Chondrocyte (in vitro differentiated cells): ENCODE results near the gene FAM118A. TPM values are rescaled to one million over a fixed set of nuclear protein-coding genes. Genes with fewer than 3 reads are reported as not detected.

Experiments
- DNase-seq: peaks from one replicate; pipeline ENCODE4 v3.0.0; 2021; ENCODE audit warnings: mixed read lengths, low spot score
- H3K27ac Mint-ChIP-seq: one replicate; pipeline ENCODE4 v1.8.0; 2021; ENCODE audit warnings: mild to moderate bottlenecking, moderate library complexity, mixed read lengths; ENCODE audit not compliant: unreplicated experiment
- H3K27me3 Mint-ChIP-seq: 2 replicates; pipeline ENCODE4 v1.8.0; 2021; ENCODE audit warnings: low read depth, mixed read lengths
- H3K36me3 Mint-ChIP-seq: 2 replicates; pipeline ENCODE4 v1.8.0; 2021; ENCODE audit warnings: low read depth, mixed read lengths
- H3K4me1 Mint-ChIP-seq: 2 replicates; pipeline ENCODE4 v1.8.0; 2021; ENCODE audit warnings: low read depth, mild to moderate bottlenecking, mixed read lengths
- H3K4me3 Mint-ChIP-seq: one replicate; pipeline ENCODE4 v1.8.0; 2021; ENCODE audit warnings: mild to moderate bottlenecking, moderate library complexity, mixed read lengths; ENCODE audit not compliant: unreplicated experiment
- H3K9me3 Mint-ChIP-seq: 2 replicates; pipeline ENCODE4 v1.8.0; 2021; ENCODE audit warnings: low read depth, mixed read lengths
- CTCF ChIP-seq: fragments of 200-600 bp; sonication (generic); IDR thresholded peaks from 2 replicates; pipeline ENCODE4 v1.5.0; 2021; ENCODE audit warnings: antibody characterized with exemption, mild to moderate bottlenecking, moderate library complexity
- total RNA-seq: library from RNA; stranded (reverse); gene quantifications from 3 replicates; pipeline ENCODE4 v1.2.1, GENCODE V29; 2021

The FAM118A gene
- total RNA-seq, 1 donor from 2014 or later = 68.7 TPM

- H3K4me3 Mint-ChIP-seq = no peak overlapping the region
- no peaks in the 10 kb centered on the region for H3K27me3 Mint-ChIP-seq
- no peak overlapping the region for H3K27ac Mint-ChIP-seq
Measured at GRCh38 chr22:45314054-45314721, 4.5 kb downstream of the FAM118A start.

GRCh38 chr22:45314786-45315185, 5.1 kb downstream of the FAM118A start:
- H3K4me3 Mint-ChIP-seq = no peak overlapping the region
- H3K36me3 Mint-ChIP-seq = peaks cover 1% of the 10 kb centered on the region
- no peaks in the 10 kb centered on the region for H3K27me3 Mint-ChIP-seq
- TF ChIP-seq CTCF = no peak
- H3K9me3 Mint-ChIP-seq = no peaks in the 10 kb centered on the region
- no peak overlapping the region for H3K27ac Mint-ChIP-seq
- H3K4me1 Mint-ChIP-seq = peaks cover 45% of the 10 kb centered on the region
- DNase-seq = no peak

More at GRCh38 chr22:45314054-45314721, 4.5 kb downstream of the FAM118A start:
- H3K4me1 Mint-ChIP-seq = peaks cover 42% of the 10 kb centered on the region
- H3K36me3 Mint-ChIP-seq = peaks cover 1% of the 10 kb centered on the region
- H3K9me3 Mint-ChIP-seq = no peaks in the 10 kb centered on the region
- no peak for TF ChIP-seq CTCF
- DNase-seq = no peak

- peak overlapping the region; percentile 98 for H3K27ac Mint-ChIP-seq
- H3K9me3 Mint-ChIP-seq = no peaks in the 10 kb centered on the region
- H3K4me1 Mint-ChIP-seq = peaks cover 38% of the 10 kb centered on the region
- no peaks in the 10 kb centered on the region for H3K36me3 Mint-ChIP-seq
- TF ChIP-seq CTCF = no peak
- no peaks in the 10 kb centered on the region for H3K27me3 Mint-ChIP-seq
- no peak for DNase-seq
- no peak overlapping the region for H3K4me3 Mint-ChIP-seq
Measured at GRCh38 chr22:45316796-45317526, 7.2 kb downstream of the FAM118A start.

- H3K4me1 Mint-ChIP-seq = peaks cover 38% of the 10 kb centered on the region
- TF ChIP-seq CTCF = peak; percentile 68
- DNase-seq = no peak
- no peaks in the 10 kb centered on the region for H3K9me3 Mint-ChIP-seq
- no peaks in the 10 kb centered on the region for H3K27me3 Mint-ChIP-seq
- H3K36me3 Mint-ChIP-seq = peaks cover 1% of the 10 kb centered on the region
- peak overlapping the region; percentile 10 for H3K4me3 Mint-ChIP-seq
- peak overlapping the region; percentile 98 for H3K27ac Mint-ChIP-seq
Measured at GRCh38 chr22:45317551-45318167, 7.9 kb downstream of the FAM118A start.

GRCh38 chr22:45318168-45318557, 8.4 kb downstream of the FAM118A start:
- Mint-ChIP-seq H3K36me3 (peaks cover 2% of the 10 kb centered on the region), H3K4me3 (peak overlapping the region; percentile 59), H3K27ac (peak overlapping the region; percentile 98), H3K4me1 (peaks cover 38% of the 10 kb centered on the region), H3K9me3 (no peaks in the 10 kb centered on the region), H3K27me3 (no peaks in the 10 kb centered on the region)
- no peak for DNase-seq
- no peak for TF ChIP-seq CTCF
